Tibial nerve (tissue), 3 donors: ENCODE measurements around the gene PPP4R3A.

Experiments used
- POLR2A ChIP-seq, 2 donors: fragments of 450-650 bp; IDR thresholded peaks; one replicate each; pipeline ENCODE4 v1.6.1; 2017; ENCODE audit warnings: antibody characterized with exemption in 2 of 2, mild to moderate bottlenecking in 2 of 2, moderate library complexity in 2 of 2
- TF ChIP-seq, protein P1 (sequence below), 5 experiments: fragments of 200-600 bp in 3 of 5; fragments of 450-650 bp in 2 of 5; sonication (generic) in 3 of 5; IDR thresholded peaks; one replicate each; pipeline ENCODE4 v1.5.1; 2016 to 2019; ENCODE audit warnings: antibody characterized with exemption in 5 of 5, mild to moderate bottlenecking in 3 of 5, moderate library complexity in 2 of 5

DNA sequence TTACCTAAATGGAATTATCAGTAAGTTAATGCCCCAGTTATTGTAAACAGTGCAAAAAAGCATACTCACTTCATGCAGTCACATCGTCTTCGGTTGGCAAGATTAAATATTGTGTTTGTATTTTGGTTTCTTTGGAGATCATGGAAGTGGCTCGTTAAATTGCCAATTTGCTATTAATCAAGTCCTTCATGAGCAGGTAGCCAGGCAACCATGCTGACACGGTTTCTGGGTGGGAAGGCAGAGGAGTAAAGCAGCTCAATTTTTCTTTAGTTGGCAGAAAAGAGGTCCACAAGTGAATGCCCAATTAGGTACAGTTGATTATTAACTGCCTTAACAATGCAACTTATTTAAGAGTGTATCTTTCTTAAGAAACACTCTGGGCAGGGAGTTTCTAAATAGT, 43.9 kb downstream of the PPP4R3A start:
- no peak for TF ChIP-seq POLR2A (IDR thresholded peaks at IDR 0.05)
- TF ChIP-seq, protein P1, sequence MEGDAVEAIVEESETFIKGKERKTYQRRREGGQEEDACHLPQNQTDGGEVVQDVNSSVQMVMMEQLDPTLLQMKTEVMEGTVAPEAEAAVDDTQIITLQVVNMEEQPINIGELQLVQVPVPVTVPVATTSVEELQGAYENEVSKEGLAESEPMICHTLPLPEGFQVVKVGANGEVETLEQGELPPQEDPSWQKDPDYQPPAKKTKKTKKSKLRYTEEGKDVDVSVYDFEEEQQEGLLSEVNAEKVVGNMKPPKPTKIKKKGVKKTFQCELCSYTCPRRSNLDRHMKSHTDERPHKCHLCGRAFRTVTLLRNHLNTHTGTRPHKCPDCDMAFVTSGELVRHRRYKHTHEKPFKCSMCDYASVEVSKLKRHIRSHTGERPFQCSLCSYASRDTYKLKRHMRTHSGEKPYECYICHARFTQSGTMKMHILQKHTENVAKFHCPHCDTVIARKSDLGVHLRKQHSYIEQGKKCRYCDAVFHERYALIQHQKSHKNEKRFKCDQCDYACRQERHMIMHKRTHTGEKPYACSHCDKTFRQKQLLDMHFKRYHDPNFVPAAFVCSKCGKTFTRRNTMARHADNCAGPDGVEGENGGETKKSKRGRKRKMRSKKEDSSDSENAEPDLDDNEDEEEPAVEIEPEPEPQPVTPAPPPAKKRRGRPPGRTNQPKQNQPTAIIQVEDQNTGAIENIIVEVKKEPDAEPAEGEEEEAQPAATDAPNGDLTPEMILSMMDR (IDR thresholded peaks at IDR 0.05) = no peak
